Astrocyte (in vitro differentiated cells and primary cell): ENCODE results near the gene MLLT1. TPM values are rescaled to one million over a fixed set of nuclear protein-coding genes. Genes with fewer than 3 reads are reported as not detected.

Experiments used
- total RNA-seq: library from RNA; stranded (reverse); gene quantifications from 2 replicates; pipeline ENCODE4 v1.2.1, GENCODE V29; 2021

Gene MLLT1
- total RNA-seq, 1 donor from 2014 or later: 46.0 TPM

Other genes starting within 250 kb of the MLLT1 start
- 3.2 and 3.3 TPM in 2 replicates for gene RFX2, start 169.5 kb downstream of the MLLT1 start, total RNA-seq
- not detected in 2 replicates for gene ACSBG2, start 144.3 kb downstream of the MLLT1 start, total RNA-seq
- not detected in 2 replicates for gene ACER1, start 53.6 kb upstream of the MLLT1 start, total RNA-seq
- gene CLPP, start 81.6 kb upstream of the MLLT1 start, total RNA-seq: 90.5 and 93.8 TPM in 2 replicates
- gene ALKBH7, start 92.8 kb upstream of the MLLT1 start, total RNA-seq: 58.4 and 63.2 TPM in 2 replicates
- 2.8 and 3.0 TPM in 2 replicates for gene PSPN, start 96.0 kb upstream of the MLLT1 start, total RNA-seq
- gene GTF2F1, start 113.2 kb upstream of the MLLT1 start, total RNA-seq: 92.3 and 95.4 TPM in 2 replicates
- 273 and 297 TPM in 2 replicates for gene KHSRP, start 144.8 kb upstream of the MLLT1 start, total RNA-seq
- 0.55 and 0.75 TPM in 2 replicates for gene SLC25A41, start 153.8 kb upstream of the MLLT1 start, total RNA-seq
- 37.5 and 41.8 TPM in 2 replicates for gene SLC25A23, start 179.8 kb upstream of the MLLT1 start, total RNA-seq
- gene CRB3, start 184.3 kb upstream of the MLLT1 start, total RNA-seq: 1.2 and 1.6 TPM in 2 replicates
- gene DENND1C, start 201.8 kb upstream of the MLLT1 start, total RNA-seq: 0.19 TPM in 1 of 2 replicates, not detected in the other
- gene TUBB4A, start 222.3 kb upstream of the MLLT1 start, total RNA-seq: 0.75 and 1.7 TPM in 2 replicates